Activated CD8-positive, alpha-beta memory T cell treated with anti-CD3 and anti-CD28 coated beads, Interleukin-2, amount 50 U/mL, for 24 hours (primary cell): Measurements from ENCODE around the gene SLC25A25.
"Not testable (repeated sequence)": the region's sequence is repeated elsewhere in the genome, so short reads cannot be mapped to it uniquely, and the experiment has no call there.

Experiments
- DNase-seq: peaks from one replicate; pipeline ENCODE4 v3.0.0-alpha.2; 2020; ENCODE audit errors: extremely low read depth

Gene SLC25A25

GRCh38 chr9:128067645-128068385 is at the start of gene SLC25A25:
TSS of gene SLC25A25 (plus strand) at chr9:128068232. CDS start at chr9:128068320, 88 bp downstream.
- peak; percentile 99 for DNase-seq

GRCh38 chr9:128020692-128021091 is 47.3 kb upstream of the SLC25A25 start:
- DNase-seq: no peak

GRCh38 chr9:128021098-128021497 is 46.9 kb upstream of the SLC25A25 start:
- no peak for DNase-seq

DNA sequence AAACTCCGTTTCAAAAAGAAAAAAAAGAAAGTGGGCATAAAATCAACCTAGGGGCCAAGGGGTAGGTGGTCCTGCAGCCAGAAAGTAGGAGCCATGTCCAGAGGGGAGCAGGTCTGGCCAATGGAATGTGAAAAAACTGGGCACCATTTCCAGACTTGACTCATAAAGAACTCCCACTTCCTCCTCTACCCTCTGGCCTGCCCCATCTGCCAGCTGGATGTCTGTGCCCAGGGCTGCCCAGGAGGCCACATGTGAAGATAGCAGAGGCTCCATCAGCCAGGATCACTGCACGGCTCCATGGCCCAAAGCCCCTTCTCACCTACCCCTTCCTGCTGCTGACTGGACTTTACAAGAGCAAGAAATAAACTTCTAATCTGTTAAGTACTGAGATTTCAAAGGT is 45.1 kb upstream of the SLC25A25 start:
- DNase-seq: no peak

DNA sequence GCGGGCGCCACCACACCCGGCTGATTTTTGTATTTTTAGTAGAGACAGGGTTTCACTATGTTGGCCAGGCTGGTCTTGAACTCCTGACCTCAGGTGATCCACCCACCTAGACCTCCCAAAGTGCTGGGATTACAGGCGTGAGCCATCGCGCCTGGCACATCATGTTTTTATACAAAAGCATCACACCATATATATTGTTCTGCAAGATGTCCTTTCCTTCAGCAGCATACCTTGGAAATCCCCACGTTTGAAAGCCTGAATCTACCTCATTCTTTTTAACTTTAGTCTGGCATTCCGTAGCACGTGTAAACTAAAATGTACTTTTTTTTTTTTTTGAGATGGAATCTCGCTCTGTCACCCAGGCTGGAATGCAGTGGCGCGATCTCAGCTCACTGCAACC is 44.4 kb upstream of the SLC25A25 start:
- DNase-seq: not testable (repeated sequence)

DNA sequence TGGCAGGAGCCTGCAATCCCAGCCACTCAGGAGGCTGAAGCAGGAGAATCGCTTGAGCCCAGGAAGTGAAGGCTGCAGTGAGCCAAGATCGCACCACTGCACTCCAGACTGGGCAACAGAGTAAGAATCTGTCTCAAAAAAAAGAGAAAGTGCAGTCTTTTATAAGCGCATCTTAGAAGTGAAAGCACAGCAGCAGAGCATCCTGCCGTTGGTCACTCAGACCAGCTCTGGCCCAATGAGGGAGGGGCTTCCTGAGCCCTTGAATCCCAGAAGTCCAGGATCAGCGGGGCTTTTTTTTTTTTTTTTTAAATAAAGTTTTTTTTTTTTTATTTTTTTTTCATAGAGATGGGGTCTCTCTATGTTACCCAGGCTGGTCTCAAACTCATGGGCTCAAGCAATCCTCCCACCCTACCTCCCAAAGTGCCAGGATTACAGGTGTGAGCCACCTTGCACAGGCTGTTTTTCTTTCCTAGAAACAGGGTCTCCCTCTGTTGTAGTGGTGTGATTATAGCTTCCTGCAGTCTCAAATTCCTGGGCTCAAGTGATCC is 43.2 kb upstream of the SLC25A25 start:
- no peak for DNase-seq

DNA sequence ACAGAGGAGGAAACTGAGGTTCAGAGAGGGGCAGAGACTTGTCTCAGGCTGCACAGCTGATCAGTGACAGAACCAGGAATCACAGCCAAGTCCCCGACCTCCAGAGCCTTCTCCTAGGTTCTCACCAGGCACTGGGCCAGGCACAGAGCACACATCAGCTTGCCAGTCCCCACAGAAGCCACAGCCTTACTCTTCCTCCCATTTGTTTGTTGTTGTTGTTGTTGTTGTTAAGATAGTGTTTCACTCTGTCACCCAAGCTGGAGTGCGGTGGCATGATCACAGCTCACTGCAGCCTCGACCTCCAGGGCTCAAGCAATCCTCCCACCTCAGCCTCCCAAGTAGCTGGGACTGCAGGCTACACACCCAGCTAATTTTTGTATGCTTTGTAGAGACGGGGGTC is 42.3 kb upstream of the SLC25A25 start:
- no peak for DNase-seq

- no peak for DNase-seq
These were observed 41.7 kb upstream of the SLC25A25 start for GRCh38 chr9:128026255-128026772.

DNA sequence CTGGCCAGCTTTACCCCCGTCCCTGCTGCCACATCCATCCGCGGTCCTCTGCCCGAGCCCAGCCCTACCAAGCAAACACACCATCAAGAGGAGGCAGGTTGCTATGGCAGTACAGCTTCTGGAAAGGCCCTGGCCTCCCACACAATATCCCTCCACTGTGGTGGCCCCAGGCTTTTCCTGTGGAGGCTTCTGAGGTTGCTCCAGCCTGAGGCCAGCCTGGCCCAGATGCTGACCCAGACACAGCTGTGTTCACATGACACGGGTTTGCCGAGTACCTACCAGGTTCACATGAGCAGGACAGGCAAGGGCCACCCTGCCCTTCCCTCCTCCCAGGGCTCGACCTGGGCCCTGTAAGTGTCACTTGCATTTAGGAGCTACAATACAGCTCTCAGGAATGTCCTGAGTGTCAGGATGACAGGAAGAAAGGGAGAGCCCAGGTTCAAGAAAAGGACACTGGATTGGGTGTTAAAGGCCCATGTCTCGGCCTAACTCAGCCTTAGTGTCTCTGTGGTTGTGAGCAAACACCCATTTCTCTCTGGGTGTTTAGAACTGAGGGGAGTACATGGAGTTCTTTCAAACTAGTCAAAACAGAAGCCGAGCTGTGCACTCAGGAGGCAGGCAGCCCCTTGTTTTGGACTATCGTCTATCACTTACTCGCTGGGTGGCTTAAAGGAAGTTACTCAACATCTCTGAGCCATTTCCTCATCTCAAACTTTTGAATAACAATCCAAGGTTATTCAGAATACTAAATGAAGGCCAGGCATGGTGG is 41.1 kb upstream of the SLC25A25 start:
- DNase-seq: no peak

- no peak for DNase-seq
These were observed 40.3 kb upstream of the SLC25A25 start for GRCh38 chr9:128027705-128028104.

- no peak for DNase-seq
These were observed 34.4 kb upstream of the SLC25A25 start for GRCh38 chr9:128033609-128034008.

GRCh38 chr9:128034821-128035652 is 33.0 kb upstream of the SLC25A25 start:
- DNase-seq: no peak

- not testable (repeated sequence) for DNase-seq
These were observed 31.5 kb upstream of the SLC25A25 start for GRCh38 chr9:128036522-128036921.

DNA sequence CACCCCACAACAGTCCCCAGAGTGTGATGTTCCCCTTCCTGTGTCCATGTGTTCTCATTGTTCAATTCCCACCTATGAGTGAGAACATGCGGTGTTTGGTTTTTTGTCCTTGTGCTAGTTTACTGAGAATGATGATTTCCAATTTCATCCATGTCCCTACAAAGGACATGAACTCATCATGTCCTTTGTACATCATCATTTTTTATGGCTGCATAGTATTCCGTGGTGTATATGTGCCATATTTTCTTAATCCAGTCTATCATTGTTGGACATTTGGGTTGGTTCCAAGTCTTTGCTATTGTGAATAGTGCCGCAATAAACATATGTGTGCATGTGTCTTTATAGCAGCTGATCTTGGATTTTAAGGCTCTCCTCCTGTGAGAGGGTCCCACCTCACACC is 27.2 kb upstream of the SLC25A25 start:
- not testable (repeated sequence) for DNase-seq

DNA sequence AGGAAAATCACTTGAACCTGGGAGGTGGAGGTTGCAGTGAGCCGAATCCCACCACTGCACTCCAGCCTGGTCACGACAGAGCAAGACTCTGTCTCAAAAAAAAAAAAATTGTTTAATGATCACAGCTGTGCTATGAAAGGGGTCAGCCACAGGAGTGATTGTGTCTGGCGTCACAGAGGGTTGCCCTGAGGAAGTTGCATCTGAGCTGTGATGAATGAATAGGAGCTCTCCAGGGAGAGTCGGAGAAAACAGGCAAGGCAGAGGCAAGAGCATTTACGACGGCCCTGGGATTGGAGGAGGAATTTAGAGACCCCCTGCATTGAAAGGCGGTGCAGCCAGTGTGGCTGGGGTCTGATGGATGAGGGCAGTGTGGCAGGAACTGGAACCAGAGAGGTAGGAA is 26.0 kb upstream of the SLC25A25 start:
- no peak for DNase-seq

GRCh38 chr9:128043467-128043868 is 24.6 kb upstream of the SLC25A25 start:
- no peak for DNase-seq

DNA sequence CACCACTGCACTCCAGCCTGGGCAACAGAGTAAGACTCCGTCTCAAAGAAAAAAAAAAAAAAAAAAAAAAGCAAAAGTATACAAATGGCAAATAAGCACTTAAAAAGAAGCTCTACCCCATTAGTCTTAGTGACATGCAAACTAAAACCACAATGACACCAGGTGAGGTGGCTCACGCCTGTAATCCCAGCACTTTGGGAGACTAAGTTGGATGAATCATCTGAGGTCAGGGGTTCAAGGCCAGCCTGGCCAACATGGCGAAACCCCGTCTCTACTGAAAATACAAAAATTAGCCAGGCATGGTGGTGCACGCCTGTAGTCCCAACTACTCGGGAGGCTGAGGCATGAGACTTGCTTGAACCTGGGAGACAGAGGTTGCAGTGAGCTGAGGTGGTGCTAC is 22.6 kb upstream of the SLC25A25 start:
- not testable (repeated sequence) for DNase-seq

DNA sequence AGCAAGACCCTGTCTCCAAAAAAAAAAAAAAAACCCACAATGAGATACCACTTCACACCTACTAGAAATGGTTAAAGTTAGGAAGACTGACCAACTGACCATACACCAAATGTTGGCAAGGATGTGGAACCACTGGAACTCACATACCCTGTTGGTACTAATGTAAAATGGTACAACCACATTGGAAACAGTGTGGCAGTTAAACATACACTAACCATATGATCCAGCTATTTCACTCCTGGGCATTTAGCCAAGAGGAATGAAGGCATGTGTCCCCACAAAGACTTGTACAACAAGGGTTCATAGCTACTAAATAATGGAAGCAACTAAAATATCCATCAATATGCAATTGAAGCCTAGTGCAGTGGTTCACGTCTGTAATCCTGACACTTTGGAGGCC is 22.2 kb upstream of the SLC25A25 start:
- no peak for DNase-seq

DNA sequence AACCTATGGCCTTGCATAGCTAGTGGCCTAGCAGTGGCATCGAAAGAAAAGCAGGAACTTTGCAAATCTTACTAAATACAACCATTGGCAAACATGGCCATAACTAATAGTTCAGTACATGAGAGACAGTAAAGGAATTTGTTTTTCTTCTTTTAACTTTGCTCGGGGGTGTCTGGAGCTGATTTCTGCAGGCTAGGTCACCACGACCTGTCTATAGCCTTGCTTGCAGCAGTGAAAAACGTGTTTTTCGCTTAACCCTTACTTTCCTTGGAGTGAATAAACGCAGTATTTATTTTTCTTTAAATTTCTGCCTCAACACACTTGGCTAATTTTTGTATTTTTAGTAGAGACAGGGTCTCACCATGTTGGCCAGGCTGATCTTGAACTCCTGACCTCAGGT is 20.8 kb upstream of the SLC25A25 start:
- DNase-seq: no peak

GRCh38 chr9:128048663-128049062 is 19.4 kb upstream of the SLC25A25 start:
- DNase-seq: no peak

- DNase-seq: no peak
These were observed 18.2 kb upstream of the SLC25A25 start for GRCh38 chr9:128049843-128050242.
